NCI-H1930 (cell line): ENCODE measurements around the gene MYCT1.

Source experiments
- DNase-seq, 2 experiments: peaks; one replicate each; lab custom pipeline; 2025; lab: John Stamatoyannopoulos, UW

MYCT1 gene

GRCh38 chr6:152723398-152723797 lies 25.7 kb downstream of the MYCT1 start:
- DNase-seq, result no peak

- no peak for DNase-seq
Observed at GRCh38 chr6:152726313-152726712, 28.6 kb downstream of the MYCT1 start.

- no peak for DNase-seq
Observed at GRCh38 chr6:152727507-152727906, 29.8 kb downstream of the MYCT1 start.

GRCh38 chr6:152734630-152735029 lies 36.9 kb downstream of the MYCT1 start:
- DNase-seq, result no peak

GRCh38 chr6:152736687-152737273 lies 39.1 kb downstream of the MYCT1 start:
- no peak for DNase-seq

GRCh38 chr6:152745509-152746171 lies 47.9 kb downstream of the MYCT1 start:
- DNase-seq, result no peak

- DNase-seq, result no peak
Observed at GRCh38 chr6:152746172-152746553, 48.5 kb downstream of the MYCT1 start.

GRCh38 chr6:152748843-152749242 lies 51.1 kb downstream of the MYCT1 start:
- DNase-seq, result no peak

- DNase-seq, result no peak
Observed at GRCh38 chr6:152749336-152749735, 51.6 kb downstream of the MYCT1 start.

- DNase-seq, result no peak
Observed at GRCh38 chr6:152750694-152751093, 53.0 kb downstream of the MYCT1 start, which contains the start of gene VIP. Gene VIP, plus strand, starts transcription at chr6:152750797. Its CDS starts 1,381 bp downstream, at chr6:152752178.

GRCh38 chr6:152765331-152765730 lies 67.6 kb downstream of the MYCT1 start:
- no peak for DNase-seq

GRCh38 chr6:152769159-152769558 lies 71.5 kb downstream of the MYCT1 start:
- no peak for DNase-seq

GRCh38 chr6:152769993-152770392 lies 72.3 kb downstream of the MYCT1 start:
- DNase-seq, result no peak

- DNase-seq, result no peak
Observed at GRCh38 chr6:152771061-152771687, 73.5 kb downstream of the MYCT1 start.
